A673 (cell line): ENCODE measurements around the gene MMP14. TPM values are rescaled to one million over a fixed set of nuclear protein-coding genes. Genes with fewer than 3 reads are reported as not detected.

ENCODE experiments used
- BruUV-seq: library from RNA; stranded (reverse); fragments of 400-500 nt; replicated peaks from 2 replicates; lab custom pipeline; 2021; lab: Mats Ljungman, UMichigan
- CTCF ChIA-PET: fragments of 300-600 bp; sonication (Branson Sonifier 250); formaldehyde crosslinking; loops from one replicate; lab custom pipeline; 2022; ENCODE audit warnings: antibody characterized with exemption; lab: Charles Lee
- POLR2A ChIA-PET: fragments of 300-600 bp; sonication (Branson Sonifier 250); formaldehyde crosslinking; loops from one replicate; lab custom pipeline; 2022; ENCODE audit warnings: antibody characterized with exemption; ENCODE audit not compliant: low non-redundant PET; lab: Charles Lee
- DNase-seq: peaks from one replicate; pipeline ENCODE4 v3.0.0-alpha.2; 2015; ENCODE audit warnings: low spot score
- H3K27ac ChIP-seq: fragments of 200-600 bp; sonication (generic); 2 replicates; pipeline ENCODE4 v1.5.1; 2016; ENCODE audit warnings: mixed run types, low read depth, mild to moderate bottlenecking, mixed read lengths, antibody characterized with exemption, low read length; ENCODE audit not compliant: poor library complexity, severe bottlenecking
- H3K27me3 ChIP-seq: fragments of 200-600 bp; sonication (generic); replicated peaks from 2 replicates; pipeline ENCODE4 v1.6.1; 2017; ENCODE audit warnings: mixed run types, low read depth, mild to moderate bottlenecking, mixed read lengths, antibody characterized with exemption, low read length; ENCODE audit not compliant: insufficient read depth, poor library complexity
- H3K36me3 ChIP-seq: fragments of 200-600 bp; sonication (generic); 2 replicates; pipeline ENCODE4 v1.6.1; 2016; ENCODE audit warnings: mixed run types, mild to moderate bottlenecking, mixed read lengths, antibody characterized with exemption, low read length; ENCODE audit not compliant: insufficient read depth, poor library complexity, severe bottlenecking
- H3K4me1 ChIP-seq: fragments of 200-600 bp; sonication (generic); 2 replicates; pipeline ENCODE4 v1.6.1; 2017; ENCODE audit warnings: mixed run types, mild to moderate bottlenecking, mixed read lengths, antibody characterized with exemption, low read length; ENCODE audit not compliant: insufficient read depth, poor library complexity, severe bottlenecking
- H3K4me3 ChIP-seq: fragments of 200-600 bp; sonication (generic); 2 replicates; pipeline ENCODE4 v1.5.1; 2016; ENCODE audit warnings: low read depth, mixed run types, mild to moderate bottlenecking, mixed read lengths, low read length; ENCODE audit not compliant: poor library complexity, severe bottlenecking
- H3K9me3 ChIP-seq: fragments of 200-600 bp; sonication (generic); 2 replicates; pipeline ENCODE4 v1.6.1; 2016; ENCODE audit warnings: mixed run types, low read depth, mild to moderate bottlenecking, mixed read lengths, antibody characterized with exemption, low read length; ENCODE audit not compliant: poor library complexity, severe bottlenecking
- CTCF ChIP-seq: fragments of 300-800, 200-600 bp; sonication (generic); conservative IDR thresholded peaks from 2 replicates; pipeline ENCODE4 v1.5.1; 2017; ENCODE audit warnings: low read depth, mild to moderate bottlenecking, antibody characterized with exemption, low read length, moderate library complexity, mixed read lengths
- EZH2 ChIP-seq: fragments of 200-600 bp; sonication (generic); IDR thresholded peaks from 2 replicates; pipeline ENCODE4 v1.6.1; 2017; ENCODE audit warnings: borderline replicate concordance, low read depth, mild to moderate bottlenecking, mixed read lengths, antibody characterized with exemption, low read length; ENCODE audit not compliant: poor library complexity, severe bottlenecking
- intact Hi-C: fragments of 100-400 bp; cut with micrococcal nuclease; formaldehyde crosslinking; loops from one replicate; pipeline ENCODE4 v1.10.0; 2022; ENCODE audit not compliant: unreplicated experiment
- total RNA-seq: library from RNA; stranded (reverse); gene quantifications from 2 replicates; pipeline ENCODE4 v1.2.3, GENCODE V29; 2021

MMP14 gene
- total RNA-seq, 1 experiment from 2014 or later = 91.3 TPM

GRCh38 chr14:22865424-22866405, 29.3 kb downstream of the MMP14 start:
- TF ChIP-seq CTCF (peak; percentile 59), EZH2 (no peak)
- BruUV-seq = no TSS peak
- ChIA-PET POLR2A (no interaction called here), CTCF (no interaction called here)
- Histone ChIP-seq H3K4me1 (peaks cover 12% of the 10 kb centered on the region), H3K9me3 (no peaks in the 10 kb centered on the region), H3K4me3 (no peak overlapping the region), H3K36me3 (no peaks in the 10 kb centered on the region), H3K27ac (no peak overlapping the region), H3K27me3 (no peaks in the 10 kb centered on the region)
- no peak for DNase-seq
- intact Hi-C loops = no loop called here

DNA sequence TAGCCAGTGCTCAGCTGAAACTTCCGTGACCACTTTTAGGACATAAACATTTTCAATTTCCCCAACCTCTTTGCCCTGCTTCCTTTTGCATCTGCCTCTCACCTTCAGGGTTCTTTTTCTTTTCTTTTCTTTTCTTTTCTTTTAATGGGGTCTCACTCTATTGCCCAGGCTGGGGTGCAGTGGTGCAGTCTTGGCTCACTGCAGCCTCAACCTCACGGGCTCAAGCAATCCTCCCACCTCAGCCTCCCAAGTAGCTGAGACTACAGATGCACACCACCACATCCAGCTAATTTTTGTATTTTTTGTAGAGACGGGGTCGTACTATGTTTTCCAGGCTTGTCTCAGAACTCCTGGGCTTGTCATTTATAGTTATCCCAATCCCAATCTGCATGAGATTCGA, 30.5 kb downstream of the MMP14 start:
- Histone ChIP-seq H3K36me3 (no peaks in the 10 kb centered on the region), H3K27me3 (no peaks in the 10 kb centered on the region), H3K9me3 (no peaks in the 10 kb centered on the region), H3K4me1 (peaks cover 20% of the 10 kb centered on the region), H3K4me3 (no peak overlapping the region), H3K27ac (no peak overlapping the region)
- intact Hi-C loops = no loop called here
- no peak for DNase-seq
- CTCF ChIA-PET = interaction anchor here (0.6 kb wide), 1 partner anchor 35 kb away, joined by 3 read pairs; no protein-coding TSS in a partner anchor
- TF ChIP-seq EZH2 (no peak), CTCF (no peak)
- no TSS peak for BruUV-seq
- POLR2A ChIA-PET = no interaction called here

DNA sequence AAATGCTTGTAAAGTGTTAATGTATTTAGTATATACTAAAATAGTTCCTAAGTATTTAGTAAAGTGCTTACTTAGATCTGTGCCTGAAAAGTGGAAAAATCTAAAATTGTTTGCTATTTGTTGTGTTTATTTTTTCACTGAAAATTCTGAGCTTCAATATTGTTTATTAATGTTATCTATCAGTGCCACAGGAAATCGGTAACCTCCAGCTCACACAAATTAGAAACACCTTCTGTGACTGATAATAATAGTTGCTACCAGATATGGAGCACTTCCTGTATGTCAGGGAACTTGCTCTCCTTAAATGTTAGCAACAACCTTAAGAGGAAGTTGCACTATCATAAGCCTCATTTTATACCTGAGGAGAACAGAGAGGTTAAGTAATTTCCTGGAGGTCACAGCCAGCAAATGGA, 34.4 kb downstream of the MMP14 start:
- TF ChIP-seq CTCF (no peak), EZH2 (no peak)
- ChIA-PET POLR2A (interaction anchor here (0.7 to 0.8 kb wide), 2 partner anchors 78 to 183 kb away, joined by 3 to 5 read pairs; no protein-coding TSS in a partner anchor), CTCF (no interaction called here)
- H3K27ac ChIP-seq = peak overlapping the region; percentile 75
- H3K36me3 ChIP-seq = no peaks in the 10 kb centered on the region
- BruUV-seq = no TSS peak
- intact Hi-C loops = no loop called here
- peak overlapping the region; percentile 96 for H3K4me3 ChIP-seq
- H3K4me1 ChIP-seq = peaks cover 19% of the 10 kb centered on the region
- DNase-seq = no peak
- H3K9me3 ChIP-seq = no peaks in the 10 kb centered on the region
- no peaks in the 10 kb centered on the region for H3K27me3 ChIP-seq
